Daoy (cell line): ENCODE data around the gene RPS3A. TPM values are rescaled to one million over a fixed set of nuclear protein-coding genes. Genes with fewer than 3 reads are reported as not detected.
"Not testable (repeated sequence)": the region's sequence is repeated elsewhere in the genome, so short reads cannot be mapped to it uniquely, and the experiment has no call there.

ENCODE experiments used
- DNase-seq: peaks from one replicate; pipeline ENCODE4 v3.0.0-alpha.2; 2015; ENCODE audit warnings: low read depth
- total RNA-seq: library from RNA; depleted of rRNA; stranded (reverse); fragments of >200 nt; shearing (Covaris generic); gene quantifications from 2 replicates; pipeline ENCODE4 v1.2.3, GENCODE V29; 2014; rRNA removed

RPS3A gene
- total RNA-seq: 3,063 and 3,525 TPM in 2 replicates

DNA sequence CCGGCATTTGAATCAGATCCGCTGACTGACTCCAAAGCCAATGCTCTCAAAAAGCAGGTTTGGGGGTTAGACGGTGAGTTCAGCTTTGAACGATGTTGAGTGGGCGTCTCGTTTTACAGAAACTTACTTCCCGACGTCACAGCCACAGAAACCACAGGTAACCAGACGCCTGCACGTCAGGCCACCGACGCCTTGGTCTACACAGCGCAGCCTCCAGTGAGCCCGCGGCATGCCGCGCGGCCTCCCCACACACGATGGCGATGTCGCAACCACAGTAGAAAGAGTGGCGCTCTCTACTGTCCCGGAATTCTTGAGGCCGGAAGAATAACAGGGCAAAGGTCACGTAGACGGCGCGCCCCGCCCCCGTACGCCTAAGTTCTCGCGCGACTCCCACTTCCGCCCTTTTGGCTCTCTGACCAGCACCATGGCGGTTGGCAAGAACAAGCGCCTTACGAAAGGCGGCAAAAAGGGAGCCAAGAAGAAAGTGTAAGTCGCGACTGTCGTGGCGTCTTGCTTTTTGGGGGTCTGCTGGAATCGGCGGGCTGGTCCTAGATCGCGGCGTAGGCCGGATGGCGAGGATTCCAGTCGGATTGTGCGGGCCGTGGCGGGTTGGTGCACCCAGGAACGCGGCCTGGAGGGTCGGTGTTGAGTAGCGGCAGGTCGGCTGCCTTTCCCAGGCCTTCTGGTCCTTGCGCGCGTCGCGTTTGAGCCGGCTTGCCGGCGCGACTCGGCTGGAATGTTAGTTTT, at the start of gene RPS3A:
RPS3A (plus strand) TSS at position 400 of the 747 bp plus-strand sequence; CDS start at position 425, 25 bp downstream.
- DNase-seq: peak; percentile 92

DNA sequence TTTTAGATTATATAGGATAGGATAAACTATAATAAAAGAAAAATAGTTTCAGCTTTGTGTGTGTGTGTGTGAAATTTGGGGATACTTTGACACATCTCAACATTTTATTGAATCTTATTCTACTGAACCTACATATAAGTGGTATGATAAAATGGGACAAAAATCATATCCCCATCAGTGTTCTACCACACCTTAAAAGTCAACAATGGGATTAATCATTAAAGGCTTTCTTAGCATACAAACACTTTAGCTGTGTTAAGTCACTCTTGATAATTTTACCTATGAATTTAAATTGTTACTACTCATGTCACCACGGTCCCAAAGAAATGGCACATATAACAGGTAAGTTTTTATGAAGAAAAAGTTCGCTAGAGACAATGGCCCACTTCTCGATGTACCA, 46.6 kb upstream of the RPS3A start:
- no peak for DNase-seq

DNA sequence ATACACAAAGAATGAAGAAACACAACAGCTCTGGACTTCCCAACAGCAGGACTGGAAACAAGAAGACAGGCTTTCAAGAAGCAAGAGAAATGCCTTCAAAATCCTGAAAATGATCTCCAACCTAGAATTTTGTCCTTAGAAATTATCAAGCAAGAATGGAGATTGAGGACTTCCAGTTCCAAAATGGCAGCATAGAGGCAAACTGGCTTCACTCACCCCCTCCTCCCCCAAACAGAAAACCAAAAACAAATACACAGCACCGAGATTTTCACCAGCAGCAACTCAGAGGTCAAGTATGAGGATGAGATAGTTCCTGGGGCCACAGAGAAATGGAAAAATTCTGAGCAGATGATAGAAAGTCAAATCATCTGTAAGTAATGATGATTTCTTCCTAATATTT, 43.9 kb upstream of the RPS3A start:
- no peak for DNase-seq

DNA sequence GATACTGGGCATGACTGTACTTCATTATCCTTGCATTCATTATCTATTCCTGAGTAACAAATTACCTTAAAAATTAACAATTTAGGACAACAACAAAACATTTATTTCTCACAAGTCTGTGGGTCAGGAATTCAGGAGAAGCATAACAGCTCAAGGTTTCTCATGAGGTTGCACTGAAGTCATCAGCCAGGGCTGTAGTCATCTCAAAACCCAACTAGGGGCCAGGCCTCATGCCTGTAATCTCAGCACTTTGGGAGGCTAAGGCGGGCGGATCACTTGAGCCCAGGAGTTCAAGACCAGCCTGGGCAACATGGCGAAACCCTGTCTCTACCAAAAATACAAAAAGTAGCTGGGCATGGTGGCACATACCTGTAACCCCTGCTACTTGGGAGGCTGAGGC, 36.3 kb upstream of the RPS3A start:
- not testable (repeated sequence) for DNase-seq

DNA sequence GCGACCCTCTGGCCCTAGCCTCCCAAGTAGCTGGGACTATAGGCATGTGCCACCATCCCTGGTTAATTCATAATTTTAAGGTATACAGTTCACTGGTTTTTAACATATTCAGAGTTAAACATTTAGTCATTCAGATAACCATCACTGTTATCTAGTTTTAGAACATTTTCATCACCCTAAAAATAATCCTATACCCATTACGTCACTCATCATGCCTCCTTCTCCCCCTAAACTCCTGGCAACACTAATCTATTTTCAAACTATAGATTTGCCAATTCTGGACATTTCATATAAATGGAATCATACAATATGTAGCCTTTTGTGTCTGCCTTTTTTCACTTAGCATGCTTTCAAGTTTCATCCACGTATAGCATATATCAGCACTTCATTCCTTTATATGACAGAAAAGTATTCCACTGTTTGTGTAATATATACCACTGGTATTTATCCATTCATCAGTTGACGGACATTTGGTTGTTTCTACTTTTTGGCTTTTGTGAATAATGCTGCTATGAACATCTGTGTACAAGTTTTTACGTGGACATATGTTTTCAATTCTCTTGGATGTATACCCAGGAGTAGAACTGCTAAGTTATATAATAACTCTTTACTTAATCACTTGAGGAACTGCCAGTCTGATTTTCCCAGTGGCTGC, 32.0 kb upstream of the RPS3A start:
- DNase-seq: no peak

DNA sequence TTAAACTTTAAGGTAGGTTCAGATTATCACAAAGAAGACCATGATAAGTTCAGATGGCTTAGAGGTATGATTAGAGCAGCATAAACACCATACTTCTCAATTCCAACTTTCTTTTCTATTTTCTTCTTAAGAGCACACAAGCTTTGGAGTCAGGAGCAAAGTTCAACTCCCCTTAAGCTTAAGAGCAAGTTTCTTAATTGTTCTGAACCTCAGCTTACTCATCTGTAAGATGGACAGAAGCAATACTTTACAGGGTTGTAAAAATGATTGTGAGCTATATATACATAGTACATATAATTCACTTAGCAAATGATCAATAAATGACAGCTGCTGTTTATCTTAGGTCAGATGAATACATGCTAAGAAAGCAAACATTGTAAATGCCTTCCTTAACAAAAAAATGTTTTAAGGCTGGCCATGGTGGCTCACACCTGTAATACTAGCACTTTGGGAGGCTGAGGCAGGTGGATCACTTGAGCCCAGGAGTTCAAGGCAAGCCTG, 25.0 kb upstream of the RPS3A start:
- no peak for DNase-seq

DNA sequence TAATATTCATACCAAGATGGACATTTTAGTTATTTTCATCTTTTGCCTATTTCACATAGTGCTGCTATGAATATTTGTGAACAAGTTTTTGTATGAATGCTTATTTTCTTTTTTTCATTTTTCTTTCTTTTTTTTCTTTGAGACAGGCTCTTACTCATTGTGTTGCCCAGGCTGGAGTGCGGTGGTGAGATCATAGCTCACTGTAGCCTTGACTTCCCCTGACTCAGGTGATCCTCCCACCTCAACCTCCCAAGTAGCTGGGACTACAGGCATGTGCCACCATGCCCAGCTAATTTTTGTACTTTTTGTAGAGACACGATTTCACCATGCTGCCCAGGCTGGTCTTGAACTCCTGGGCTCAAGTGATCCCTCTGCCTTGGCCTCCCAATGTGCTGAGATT, 21.4 kb upstream of the RPS3A start:
- DNase-seq: peak; percentile 34

DNA sequence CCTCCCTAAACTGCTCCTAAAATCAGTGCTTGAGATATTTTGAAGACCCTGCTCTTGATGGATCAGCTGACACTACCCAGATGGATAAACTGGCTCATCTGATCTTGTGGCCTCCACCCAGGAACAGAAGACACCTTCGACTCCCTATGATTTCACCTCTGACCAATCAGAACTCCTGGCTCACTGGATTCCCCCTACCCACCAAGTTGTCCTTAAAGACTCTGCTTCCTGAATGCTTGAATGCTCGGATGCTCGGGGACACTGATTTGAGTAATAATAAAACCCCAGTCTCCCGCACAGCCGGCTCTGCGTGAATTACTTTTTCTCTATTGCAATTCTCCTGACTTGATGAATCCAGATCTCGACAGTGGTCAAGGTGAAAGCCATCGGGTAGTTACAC, 12.0 kb upstream of the RPS3A start:
- DNase-seq: no peak

DNA sequence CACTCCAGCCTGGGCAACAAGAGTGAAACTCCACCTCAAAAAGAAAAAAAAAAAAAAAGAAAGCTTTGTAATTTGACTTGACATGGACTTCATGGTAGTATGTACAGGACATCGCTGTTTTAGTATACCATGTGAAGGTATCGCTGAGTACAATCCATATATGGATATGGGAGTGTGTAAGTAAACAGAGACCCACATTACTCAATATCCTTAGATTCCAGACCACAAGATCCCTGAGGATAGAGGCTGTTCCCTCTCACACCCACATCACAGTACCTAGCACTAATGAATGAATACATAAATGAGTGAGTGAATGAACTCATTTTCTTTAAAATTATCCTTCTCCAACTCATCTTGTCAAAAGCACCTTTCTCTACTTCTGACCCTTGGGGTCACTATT, 8.4 kb upstream of the RPS3A start:
- no peak for DNase-seq

DNA sequence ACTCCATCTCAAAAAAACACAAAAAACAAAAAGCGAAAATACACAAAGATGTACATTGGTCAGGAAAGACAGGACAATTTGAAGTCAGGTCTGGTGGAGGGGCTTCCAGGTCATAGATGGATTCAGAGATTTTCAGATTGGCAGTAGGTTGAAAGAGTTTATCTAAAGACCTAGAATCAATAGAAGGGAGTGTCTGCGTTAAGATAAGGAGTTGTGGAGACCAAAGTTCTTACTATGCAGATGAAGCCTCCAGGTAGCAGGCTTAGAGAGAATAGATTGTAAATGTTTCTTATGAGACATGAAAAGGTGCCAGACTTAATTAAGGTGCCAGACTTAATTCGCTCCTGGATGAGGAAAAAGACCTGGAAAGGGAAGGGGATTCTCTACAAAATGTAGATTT, 6.9 kb upstream of the RPS3A start:
- DNase-seq: no peak

DNA sequence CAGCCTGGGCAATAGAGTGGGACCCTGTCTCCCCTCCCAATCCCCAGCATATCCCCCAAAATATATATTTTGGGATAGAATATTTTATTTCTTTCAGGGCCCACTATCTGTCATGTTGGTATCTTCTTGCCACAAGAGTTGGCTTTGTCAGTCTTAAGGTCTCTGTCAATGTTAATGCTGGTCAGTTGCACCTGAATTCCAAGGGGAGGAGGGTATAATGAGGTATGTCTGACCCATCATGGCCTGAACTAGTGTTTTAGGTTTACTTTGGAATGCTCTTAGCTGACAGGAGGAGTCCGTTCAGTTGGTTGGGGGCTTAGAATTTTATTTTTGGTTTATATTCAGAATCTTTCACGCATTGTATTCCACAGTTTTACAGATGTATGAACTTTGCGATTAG, 6.2 kb upstream of the RPS3A start:
- DNase-seq: no peak

DNA sequence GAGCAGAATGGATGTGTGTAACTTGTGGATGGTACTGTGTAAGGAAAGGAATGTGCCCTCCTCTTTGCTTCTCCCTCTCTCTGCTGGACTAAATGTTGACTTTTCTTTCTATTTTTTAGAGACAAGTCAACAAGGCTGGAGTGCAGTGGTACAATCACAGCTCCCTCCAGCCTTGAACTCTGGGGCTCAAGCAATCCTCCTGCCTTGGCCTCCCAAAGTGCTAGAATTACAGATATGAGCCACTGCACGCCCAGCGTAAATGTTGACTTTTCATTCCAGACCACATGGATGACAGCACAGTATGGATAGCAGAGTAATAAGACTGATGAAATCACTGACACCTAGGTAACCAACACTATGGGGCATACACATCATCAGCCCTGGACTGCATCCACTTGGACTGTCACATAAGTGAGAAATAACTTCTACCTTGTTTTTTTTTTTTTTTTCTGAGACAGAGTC, 5.1 kb upstream of the RPS3A start:
- DNase-seq: no peak

DNA sequence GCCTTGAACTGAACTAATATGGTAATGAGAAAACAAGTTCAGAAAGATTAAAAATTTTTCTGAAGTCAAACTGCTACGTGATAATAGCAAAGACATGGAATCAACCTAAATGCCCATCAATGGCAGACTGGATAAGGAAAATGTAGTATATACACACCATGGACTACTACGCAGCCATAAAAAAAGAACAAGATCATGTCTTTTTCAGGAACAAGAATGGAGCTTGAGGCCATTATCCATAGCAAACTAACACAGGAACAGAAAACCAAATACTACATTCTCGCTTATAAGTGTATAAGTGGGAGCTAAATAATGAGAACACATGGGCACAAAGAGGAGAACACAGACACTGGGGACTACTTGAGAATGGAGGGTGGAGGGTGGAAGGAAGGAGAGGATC, 4.3 kb upstream of the RPS3A start:
- no peak for DNase-seq

DNA sequence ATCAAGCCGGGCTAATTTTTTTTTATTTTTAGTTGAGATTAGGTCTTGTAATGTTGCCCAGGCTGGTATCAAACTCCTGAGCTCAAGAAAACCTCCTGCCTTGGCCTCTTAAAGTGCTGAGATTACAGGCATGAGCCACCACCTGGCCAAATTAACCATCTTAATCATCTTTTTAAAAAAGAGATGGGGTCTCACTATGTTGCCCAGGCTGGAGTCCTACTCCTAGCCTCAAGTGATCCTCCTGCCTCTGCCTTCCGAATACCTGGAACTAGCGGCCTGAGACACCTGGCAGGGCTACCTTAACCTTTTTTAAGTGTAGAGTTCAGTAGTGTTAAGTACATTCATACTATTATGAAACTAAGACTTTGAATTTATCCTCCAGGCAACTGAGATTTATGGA, 1.7 kb upstream of the RPS3A start:
- DNase-seq: no peak

DNA sequence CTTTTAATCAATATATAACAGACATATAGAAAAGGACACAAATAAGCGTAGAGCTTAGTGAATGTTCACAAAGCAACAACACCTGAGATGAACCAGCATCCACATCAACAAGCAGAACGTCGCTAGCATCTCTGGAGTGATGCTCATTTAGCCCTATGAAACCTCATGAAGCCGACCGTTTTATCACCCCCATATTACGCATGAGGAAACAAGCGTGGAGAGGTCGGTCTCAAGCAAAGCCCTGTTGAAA, 524 bp upstream of the RPS3A start:
- DNase-seq: no peak

DNA sequence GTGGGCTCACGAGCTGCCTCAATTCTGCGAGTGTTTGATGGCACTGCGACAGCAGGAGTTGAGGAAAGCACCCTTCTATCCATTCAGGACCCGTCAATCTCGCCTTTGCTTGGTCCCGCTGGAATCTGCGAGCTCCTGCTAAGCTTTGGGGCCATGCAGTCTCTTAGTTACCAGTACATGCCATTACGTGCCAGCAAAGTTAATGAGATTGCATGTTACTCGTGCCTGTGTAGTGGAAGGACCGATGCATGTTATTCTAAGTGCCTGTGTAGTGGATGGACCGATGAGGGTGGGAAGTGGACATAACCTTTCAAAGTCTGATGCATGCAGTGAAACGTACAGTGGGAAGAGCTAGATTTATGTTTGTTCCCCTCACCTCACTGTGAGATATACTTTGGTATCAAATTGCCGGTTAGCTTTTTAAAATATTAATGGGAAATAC, 569 bp downstream of the RPS3A start:
- DNase-seq: no peak

DNA sequence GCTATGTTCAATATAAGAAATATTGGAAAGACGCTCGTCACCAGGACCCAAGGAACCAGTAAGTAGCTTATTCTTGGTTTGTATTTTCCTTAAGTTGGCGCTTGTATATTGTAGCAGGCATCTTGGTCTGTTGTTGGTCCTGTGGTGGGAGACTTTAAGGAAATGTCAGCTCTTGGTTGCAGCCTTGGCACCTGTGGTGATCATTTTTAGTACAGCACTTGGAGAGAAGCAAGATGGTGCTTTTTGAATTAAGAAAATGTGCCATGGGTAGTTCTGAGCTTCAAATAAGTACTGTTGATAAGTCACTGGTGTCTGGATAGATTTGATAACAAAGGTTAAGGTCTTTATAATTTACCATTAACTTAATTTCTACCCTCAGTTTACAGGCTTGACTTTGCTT, 1.1 kb downstream of the RPS3A start:
- no peak for DNase-seq

DNA sequence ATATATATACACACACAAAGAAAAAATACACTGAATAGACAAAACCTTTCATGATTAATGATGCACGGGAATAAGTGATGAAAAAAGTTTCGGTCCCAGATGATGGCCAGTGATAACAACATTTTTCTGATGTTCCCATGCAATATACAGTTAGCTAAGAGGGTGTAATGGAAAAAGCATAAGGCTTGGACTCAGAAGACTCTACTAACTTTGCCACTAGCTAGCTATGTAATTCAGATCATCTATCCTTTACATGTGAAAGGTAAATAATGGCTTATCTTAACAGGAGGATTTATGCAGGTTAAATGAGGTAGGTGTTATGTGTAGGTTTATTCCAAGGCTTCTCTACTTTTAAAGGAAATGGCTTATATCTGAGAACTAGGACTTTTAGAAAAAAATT, 4.3 kb downstream of the RPS3A start:
- no peak for DNase-seq

DNA sequence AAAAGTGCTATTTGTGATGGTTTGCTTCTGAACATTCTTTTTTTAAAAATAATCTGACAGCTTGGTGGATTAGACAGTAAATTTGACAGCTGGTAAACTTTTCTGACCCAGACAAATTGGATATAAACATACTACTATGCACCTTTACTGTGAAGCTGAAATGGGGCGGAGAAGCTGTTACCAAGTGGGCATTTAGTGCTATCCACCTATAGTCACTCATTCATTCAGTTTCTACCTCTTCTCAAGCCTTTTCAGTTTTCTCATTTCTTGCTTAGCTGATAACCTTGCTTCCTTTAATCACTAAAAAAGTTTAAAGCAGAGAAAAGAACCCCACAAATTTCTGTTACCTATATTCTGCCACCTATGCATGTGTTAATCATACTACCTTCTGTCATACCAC, 5.2 kb downstream of the RPS3A start:
- DNase-seq: no peak

DNA sequence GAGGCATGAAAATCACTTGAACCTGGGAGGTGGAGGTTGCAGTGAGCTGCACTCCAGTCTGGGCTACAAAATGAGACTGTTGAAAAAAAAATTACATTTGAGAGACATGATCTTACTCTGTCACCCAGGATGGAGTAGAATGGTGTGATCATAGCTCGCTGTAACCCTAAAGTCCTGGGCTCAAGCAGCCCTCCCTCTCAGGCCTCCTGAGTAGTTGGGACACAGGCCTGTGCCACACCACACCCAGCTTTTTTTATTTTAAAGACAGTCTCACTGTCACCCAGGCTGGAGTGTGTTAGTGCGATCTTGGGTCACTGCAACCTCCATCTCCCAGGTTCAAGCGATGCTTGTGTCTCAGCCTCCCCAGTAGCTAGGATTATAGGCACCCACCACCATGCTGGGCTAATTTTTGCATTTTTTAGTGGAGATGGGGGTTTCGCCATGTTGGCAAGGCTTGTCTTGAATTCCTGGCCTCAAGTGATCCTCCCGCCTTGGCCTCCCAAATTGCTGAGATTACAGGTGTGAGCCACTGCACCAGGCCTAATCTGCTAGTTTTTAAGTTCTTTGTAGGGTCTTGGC, 6.1 kb downstream of the RPS3A start:
- DNase-seq: no peak

DNA sequence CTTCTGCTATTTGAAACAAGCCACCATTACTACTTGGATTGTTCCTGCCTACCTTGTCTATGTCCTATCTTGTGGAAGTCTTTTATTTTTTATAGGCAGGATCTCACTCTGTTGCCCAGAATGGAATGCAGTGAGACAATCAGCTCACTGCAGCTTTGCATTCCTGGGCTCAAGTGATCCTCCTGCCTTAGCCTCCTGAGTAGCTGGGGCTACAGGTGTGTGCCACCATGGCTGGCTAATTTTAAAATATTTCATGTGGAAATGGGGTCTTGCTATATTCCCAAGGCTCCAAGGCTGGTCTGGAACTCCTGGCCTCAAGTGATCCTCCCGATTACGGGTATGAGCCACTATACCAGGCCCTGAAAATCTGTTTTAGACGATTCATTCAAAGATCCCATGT, 7.6 kb downstream of the RPS3A start:
- no peak for DNase-seq

DNA sequence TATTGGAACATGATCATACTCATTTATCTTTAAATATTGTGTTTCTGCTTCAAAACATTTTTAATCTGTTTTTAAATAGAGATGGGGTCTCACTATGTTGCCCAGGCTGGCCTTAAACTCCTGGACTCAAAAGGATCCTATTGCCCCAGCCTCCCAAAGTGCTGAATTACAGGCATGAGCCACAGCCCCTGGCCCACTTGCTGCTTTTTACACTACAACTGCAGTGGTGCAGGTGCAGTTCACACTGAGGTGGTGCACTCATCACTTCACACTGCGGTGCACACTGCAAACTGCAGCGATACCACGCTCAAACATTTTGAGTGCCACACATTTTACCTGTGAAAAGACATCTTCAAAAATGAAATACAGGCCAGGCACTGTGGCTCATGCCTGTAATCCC, 10.8 kb downstream of the RPS3A start:
- no peak for DNase-seq

DNA sequence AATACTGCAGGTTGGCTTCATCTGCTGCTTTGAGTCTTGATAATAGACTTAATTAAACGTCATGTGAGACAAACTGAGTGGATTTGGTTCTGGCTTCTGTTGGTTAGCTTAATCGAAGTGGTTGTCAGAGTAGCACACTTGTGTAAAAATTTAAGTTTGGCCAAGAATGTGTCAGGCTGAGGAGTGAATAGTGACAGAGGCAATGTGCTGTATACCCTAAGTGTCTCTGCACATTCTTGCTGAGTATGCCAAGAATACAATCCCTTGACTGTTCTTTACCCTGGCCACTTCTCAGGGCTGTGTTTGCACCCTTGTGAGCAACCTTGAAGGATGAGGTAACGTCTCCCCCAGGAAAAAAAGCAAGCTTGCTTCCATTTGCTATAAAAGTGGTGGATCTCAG, 14.9 kb downstream of the RPS3A start:
- no peak for DNase-seq
